SK-N-SH treated with all-trans-retinoic acid at 6 μM for 48 hours (cell line): Measurements from ENCODE around the gene CALML6.

Experiments
- ARNTL ChIP-seq: fragments of 450-650 bp; formaldehyde crosslinking; IDR thresholded peaks from 2 replicates; pipeline ENCODE4 v1.5.0; 2020; ENCODE audit warnings: low read depth, mild to moderate bottlenecking, moderate library complexity, borderline replicate concordance
- BACH2 ChIP-seq: fragments of 250-450 bp; sonication (Bioruptor Pico); IDR thresholded peaks from 2 replicates; pipeline ENCODE4 v1.9.0; 2021; ENCODE audit warnings: mild to moderate bottlenecking, borderline replicate concordance
- CREB5 ChIP-seq: fragments of 250-450 bp; sonication (Bioruptor Pico); IDR thresholded peaks from 2 replicates; pipeline ENCODE4 v1.5.1; 2020; ENCODE audit warnings: low read depth, mild to moderate bottlenecking, moderate library complexity
- CSDC2 ChIP-seq: fragments of 250-450 bp; sonication (Bioruptor Pico); IDR thresholded peaks from 2 replicates; pipeline ENCODE4 v1.5.0; 2020; ENCODE audit warnings: mild to moderate bottlenecking, moderate library complexity
- CSRNP3 ChIP-seq: fragments of 250-450 bp; sonication (Bioruptor Pico); IDR thresholded peaks from 2 replicates; pipeline ENCODE4 v1.5.1; 2021; ENCODE audit warnings: mild to moderate bottlenecking, moderate library complexity
- OSR1 ChIP-seq: fragments of 250-450 bp; sonication (Bioruptor Pico); IDR thresholded peaks from 2 replicates; pipeline ENCODE4 v1.8.0; 2022; ENCODE audit warnings: moderate library complexity, mild to moderate bottlenecking, inconsistent platforms
- PATZ1 ChIP-seq: fragments of 250-450 bp; sonication (Bioruptor Pico); IDR thresholded peaks from 2 replicates; pipeline ENCODE4 v1.8.0; 2020; ENCODE audit warnings: mild to moderate bottlenecking, moderate library complexity, borderline replicate concordance
- POU6F1 ChIP-seq: fragments of 250-450 bp; sonication (Bioruptor Pico); IDR thresholded peaks from 2 replicates; pipeline ENCODE4 v1.8.0; 2021; ENCODE audit warnings: low read depth, mild to moderate bottlenecking, moderate library complexity, borderline replicate concordance
- RARB ChIP-seq: fragments of 250-450 bp; sonication (Bioruptor Pico); IDR thresholded peaks from 2 replicates; pipeline ENCODE4 v1.8.0; 2021; ENCODE audit warnings: mild to moderate bottlenecking, moderate library complexity
- ZFP30 ChIP-seq: fragments of 450-650 bp; formaldehyde crosslinking; IDR thresholded peaks from 2 replicates; pipeline ENCODE4 v1.5.0; 2022; ENCODE audit warnings: mild to moderate bottlenecking, moderate library complexity
- ZNF565 ChIP-seq: fragments of 450-650 bp; formaldehyde crosslinking; conservative IDR thresholded peaks from 2 replicates; pipeline ENCODE4 v1.5.0; 2020; ENCODE audit warnings: low read depth, mild to moderate bottlenecking, moderate library complexity
- ZNF8 ChIP-seq: fragments of 450-650 bp; formaldehyde crosslinking; IDR thresholded peaks from 2 replicates; pipeline ENCODE4 v1.5.0; 2020; ENCODE audit warnings: mild to moderate bottlenecking, moderate library complexity

GRCh38 chr1:1901641-1902294 is 13.3 kb upstream of the CALML6 start:
- TF ChIP-seq BACH2 (CRISPR knock-in tag) (no peak), ARNTL (CRISPR knock-in tag) (no peak), ZNF565 (CRISPR knock-in tag) (no peak), ZFP30 (no peak), OSR1 (CRISPR knock-in tag) (no peak), ZNF8 (CRISPR knock-in tag) (no peak), CSDC2 (CRISPR knock-in tag) (no peak), POU6F1 (CRISPR knock-in tag) (no peak), PATZ1 (CRISPR knock-in tag) (no peak), CREB5 (CRISPR knock-in tag) (no peak), CSRNP3 (CRISPR knock-in tag) (no peak), RARB (CRISPR knock-in tag) (no peak)
